IPS DF 19.7 (cell line): Measurements from ENCODE around the gene FER.
"Not testable (repeated sequence)": the region's sequence is repeated elsewhere in the genome, so short reads cannot be mapped to it uniquely, and the experiment has no call there.

Experiments
- DNase-seq: peaks from one replicate; pipeline ENCODE4 v3.0.0-alpha.2; 2013; ENCODE audit warnings: low read depth, low spot score

Gene FER

DNA sequence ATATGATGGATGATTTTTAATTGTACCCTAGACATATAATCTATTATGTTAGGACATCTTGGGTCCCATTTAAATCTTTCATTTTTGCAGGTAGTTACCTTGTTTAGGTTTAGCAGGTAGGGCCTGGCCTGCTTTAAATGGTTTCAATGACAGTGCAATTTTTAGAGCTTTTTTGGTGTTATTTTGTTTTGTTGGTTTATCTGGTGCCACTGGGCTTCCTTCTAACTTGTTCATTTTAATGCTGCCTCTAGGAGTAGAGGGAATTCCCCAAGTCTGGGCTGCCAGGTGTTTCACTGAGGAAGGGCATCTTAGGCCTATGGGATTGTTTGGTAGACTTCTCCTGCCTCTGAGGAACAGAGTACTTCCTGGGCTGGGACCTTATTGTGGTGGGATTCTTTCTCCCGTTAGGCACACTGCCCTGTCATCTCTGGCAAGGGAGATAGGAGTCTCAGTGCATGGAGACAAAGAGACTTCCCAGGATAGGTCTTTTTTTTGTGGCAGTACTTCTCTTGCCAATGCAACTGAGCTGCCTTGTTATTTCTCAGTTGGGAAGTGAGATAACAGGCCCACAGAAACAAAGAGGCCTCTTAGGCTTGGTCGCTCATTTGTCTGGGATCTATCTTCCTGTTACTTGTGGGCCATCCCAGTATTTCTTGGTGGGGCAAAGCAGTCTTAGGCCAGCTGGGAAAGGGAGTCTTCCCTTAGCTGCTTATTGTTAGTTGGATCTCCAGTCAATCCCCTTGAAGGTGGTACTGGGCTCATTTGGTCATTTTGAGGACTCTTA is 282.9 kb downstream of the FER start:
- DNase-seq: no peak

DNA sequence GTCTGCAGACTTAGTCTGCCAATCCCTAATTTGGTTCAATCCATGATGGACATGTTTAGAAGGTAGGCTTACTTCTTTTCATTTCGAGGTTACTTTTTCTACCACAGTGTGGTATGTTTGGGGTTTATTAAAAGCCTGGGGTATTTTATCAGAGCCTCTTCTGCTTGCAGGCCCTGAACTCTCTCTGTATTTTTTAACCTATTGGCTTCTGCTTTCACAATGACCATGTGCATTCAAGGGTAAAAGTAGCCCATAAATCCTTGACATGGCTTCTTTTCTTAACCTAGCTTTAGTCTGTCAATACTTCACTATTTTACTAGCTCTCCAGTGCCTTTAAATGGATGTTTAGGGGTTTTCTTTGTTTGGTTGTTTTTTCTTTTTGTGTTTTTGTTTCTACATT is 286.6 kb downstream of the FER start:
- DNase-seq: no peak

DNA sequence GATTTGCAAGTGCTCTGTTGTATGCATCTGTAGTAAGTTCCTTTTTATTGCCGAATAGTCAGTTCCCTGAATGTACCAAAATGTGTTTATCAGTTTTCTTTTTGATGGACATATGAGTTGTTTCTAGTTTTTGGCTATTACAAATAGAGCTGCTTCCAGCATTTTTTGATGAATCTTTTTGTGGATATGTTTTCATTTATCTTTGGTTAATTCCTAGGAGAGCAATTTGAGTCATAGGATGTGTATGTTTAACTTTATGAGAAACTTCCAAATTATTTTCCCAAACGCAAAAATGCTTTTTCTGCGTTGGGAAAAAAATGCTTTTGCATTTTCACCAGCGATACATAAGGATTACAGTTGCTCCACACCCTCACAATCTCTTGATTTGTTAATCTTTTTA is 287.7 kb downstream of the FER start:
- DNase-seq: no peak

DNA sequence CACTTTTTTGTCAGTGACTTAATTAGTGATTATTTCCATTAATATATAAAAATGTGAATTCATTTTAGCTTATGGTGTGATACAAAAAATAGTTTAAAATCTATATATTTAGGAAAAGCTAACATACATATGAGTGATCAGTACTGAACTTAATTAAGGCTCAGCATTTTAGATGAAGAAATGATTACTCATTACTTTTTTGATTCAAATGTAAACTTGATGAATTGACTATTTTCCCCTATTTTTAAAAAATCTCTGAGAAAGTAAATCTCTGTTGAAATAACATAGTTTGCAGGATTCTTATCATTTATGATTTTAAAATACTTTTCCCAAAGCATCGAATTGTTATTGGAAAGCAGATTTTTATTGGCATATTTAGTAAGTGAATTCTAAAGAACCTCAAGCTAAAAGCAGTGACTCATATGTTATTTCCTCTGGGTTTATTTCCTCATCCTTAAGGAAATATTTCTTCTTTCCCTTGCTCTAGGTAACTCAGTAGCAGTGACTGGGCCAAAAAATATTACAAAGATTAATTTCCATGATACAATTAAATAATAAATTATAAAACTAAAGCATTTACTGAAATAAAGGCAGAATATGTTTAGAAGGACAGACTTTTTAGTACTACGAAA is 290.6 kb downstream of the FER start:
- DNase-seq: no peak

DNA sequence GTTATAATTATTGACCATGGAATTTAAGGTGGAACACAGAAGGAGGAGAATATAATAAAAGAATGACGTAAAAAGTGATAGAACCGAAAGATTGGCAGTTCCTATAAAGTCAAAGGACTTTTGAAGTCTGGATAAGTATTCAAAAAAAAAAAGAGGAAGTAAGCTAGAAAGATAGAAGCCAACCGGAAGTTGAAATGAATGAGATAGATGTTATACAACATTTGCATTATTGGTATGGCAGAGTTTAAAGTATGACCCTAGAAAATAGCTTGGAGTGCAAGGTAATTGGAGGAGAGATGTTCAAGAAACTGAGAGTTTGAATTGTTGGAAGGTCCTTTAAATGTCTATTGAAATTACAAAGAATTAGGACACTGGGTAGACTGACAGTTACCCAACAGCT is 293.6 kb downstream of the FER start:
- DNase-seq: no peak

DNA sequence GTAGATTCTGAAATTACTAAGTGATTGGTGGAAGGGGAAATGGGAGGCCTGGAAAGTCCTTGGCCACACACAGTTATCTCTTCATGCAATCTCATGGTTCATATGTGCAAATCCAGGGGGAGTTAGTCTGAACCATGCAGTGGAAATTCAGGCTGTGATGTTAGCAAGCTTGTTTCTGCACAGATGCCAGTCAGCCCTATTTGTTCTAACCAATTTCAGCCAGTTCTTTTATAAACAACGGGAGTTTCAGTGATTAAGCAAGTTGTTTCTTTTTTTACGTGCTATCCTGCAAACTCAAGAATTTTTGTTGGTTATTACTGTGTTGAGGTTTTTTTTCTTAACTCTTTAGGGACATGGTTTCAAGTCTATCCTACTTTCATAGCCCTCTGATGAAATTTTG is 298.0 kb downstream of the FER start:
- no peak for DNase-seq

DNA sequence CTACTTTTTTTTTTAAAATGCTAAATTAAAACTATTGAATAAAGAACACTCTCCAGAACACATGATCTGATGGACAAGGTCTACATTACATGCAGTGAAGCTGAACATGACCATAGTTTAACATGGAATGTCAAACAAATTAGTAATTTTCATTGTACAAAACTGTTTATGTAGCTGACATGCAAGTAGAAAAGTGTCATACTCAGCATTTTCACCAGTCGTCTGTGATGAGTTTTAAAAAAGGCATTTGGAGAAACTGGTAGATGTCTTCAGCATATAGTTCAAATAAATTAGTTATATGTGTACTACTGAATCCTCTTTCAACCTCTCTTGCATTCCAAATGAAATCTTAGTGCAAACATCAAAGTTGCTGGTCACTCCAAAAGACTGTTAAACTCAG is 301.9 kb downstream of the FER start:
- DNase-seq: no peak

DNA sequence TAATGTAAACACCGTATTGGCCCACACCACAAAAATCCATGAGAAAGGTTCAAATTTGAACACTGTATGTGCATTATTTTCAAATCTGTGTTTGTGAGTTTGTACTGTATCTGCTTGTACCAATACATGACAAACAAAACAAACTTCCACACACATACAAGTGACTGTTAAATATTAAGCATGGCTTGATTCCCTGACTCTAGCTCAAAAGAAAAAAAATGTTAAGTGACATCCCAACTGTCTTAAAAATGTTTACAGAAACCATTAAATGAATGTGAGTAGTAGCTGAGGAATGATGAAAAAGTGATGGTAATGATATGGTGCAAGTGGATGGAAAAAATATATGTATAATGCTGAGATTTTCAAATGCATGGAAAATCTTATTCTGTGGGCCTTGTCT is 302.6 kb downstream of the FER start:
- not testable (repeated sequence) for DNase-seq

DNA sequence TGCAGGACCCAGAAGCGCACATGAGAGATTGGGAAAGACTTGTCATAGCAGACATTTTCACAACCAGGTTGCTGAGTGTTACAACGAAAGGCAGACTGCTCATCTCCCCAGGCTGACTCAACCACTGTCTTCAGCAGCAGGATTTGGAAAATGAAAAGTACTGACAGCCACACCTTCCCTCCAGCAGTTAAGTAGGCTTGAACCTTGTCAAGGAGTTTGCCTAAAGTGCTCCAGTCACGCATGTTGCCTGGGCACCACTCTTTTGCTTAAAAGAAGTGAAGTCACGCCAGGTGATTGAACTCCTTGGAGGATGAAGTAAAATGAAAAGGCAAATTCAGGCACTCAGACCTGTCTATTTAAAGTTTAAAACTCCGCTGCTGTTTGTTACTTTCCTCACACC is 304.5 kb downstream of the FER start:
- DNase-seq: not testable (repeated sequence)

DNA sequence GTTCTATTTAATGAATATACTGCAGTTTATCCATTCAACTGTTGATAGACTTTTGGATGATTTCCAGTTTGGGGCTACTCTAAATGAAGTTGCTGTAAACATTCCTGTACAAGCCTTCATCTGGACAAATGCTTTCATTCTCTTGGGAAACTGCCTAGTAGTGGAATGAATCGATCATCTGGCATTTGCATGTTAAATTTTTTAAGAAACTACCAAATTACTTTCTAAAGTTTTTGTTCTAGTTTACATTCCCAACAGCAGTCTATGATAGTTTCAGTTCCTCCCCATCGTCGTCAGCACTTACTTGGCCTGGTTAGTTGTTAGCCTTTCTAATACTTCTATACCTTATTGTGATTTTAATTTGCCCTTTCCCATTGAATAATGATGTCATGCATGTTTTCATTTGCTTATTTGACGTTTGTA is 306.3 kb downstream of the FER start:
- no peak for DNase-seq

DNA sequence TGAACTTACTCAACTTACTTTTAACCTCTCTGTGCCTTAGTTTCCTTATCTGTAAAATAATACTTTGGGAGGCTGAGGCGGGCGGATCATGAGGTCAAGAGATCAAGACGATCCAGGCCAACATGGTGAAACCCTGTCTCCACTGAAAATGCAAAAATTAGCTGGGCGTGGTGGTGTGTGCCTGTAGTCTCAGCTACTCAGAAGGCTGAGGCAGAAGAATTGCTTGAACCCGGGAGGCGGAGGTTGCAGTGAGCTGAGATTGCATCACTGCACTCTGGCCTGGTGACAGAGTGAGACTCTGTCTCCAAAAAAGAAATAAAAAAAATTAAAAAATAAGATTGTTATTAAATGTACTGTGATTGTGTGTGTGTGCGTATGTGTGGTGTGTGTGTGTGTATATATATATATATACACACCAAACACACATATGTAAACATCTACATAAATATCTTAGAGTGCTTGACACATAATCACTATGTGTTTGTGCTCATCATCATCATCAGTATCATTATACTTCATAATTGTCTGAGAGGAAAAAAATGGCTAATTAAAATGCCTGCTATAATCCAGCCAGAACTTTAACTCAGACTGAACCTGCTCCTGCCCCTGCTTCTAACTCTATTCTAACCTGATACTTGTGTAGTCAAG is 312.8 kb downstream of the FER start:
- DNase-seq: no peak

DNA sequence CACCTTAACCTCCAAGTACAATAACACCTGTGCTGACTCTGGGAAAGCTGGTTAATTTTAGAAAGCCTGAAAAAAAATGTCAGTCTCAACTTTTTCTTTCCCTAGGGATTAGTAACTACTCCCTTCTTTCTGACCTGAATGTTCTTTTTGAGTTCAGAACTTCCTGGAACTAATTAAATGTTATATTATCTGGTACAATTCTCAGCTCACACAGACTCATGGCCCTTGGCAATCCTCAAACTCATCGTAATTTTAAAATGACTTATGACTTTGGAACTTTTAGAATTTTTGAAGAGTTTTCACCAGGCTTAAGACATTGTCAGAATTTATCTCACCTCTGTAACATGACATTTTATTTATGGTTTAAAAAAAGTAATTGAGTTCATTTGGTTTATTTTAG is 315.0 kb downstream of the FER start:
- DNase-seq: no peak

DNA sequence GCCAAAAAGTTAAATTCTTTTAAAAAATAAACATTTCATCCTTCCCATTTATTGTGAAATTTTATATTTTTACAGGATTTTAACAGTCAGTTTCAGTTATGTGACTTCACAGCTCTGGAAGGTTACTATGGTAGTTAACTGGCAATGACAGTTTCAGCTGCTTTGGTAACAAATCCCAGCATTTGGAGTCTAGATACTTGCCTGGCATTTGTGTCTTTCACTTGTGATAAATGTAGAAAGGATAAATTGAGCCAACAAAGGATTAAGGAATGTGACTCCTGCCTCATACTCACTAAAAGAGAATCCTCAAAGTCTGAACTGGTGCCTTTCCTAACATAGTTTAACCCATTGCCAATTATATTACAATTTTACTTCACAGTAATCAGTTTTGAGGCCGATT is 315.5 kb downstream of the FER start:
- DNase-seq: no peak

DNA sequence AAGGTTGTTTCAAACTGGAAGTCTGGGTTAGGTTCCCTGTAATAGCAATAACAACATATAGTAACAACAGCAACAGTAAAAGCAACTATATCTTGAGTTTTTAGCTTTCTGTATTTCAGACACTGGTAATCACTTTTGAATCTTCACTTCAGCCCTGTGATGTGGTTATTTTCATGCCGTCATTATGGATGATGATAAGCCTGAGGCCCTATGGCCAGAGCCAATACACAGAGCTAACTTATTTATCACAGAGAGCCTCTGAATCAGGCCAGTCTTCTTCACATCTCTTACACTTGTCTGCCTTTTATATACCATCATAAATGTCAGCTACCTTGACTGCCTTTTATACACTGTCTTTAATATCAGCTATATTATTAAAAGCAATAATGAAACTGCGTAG is 329.0 kb downstream of the FER start:
- no peak for DNase-seq

DNA sequence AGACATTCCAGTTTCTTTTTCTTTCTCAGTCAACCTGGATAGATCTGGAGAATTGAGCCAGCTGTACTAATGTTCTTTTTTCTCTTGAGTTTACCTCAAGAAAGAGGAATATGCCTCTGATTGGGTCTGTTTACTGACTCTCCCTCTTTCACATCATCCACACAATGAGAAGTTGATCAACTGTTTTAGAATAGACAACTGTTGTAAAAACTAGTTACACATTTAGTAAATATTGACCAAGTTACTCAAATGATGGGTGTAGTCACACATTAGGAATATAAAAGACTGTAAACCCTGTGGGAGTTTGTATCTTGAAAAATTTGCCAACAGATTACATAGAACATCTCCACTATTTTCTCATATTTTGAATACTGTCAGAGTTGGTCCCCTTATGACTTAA is 330.8 kb downstream of the FER start:
- no peak for DNase-seq

DNA sequence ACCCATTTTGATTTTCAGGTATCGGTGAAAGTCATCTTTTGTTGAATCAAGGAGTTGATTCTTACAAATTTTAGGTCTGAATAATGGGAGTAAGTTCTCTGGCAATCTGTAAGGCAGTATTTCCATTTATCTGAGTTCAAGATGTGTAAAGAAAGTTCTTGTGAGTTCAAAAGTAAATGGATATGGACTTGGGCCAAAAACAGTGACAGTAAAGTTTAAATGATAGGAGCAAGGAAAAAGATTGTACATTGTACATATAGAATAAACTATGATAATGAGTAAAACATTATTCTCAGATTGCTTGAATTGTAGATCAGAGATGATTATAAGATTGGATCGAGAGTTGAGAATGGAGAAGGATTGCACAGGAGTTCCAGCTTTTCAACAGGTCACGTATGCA is 332.8 kb downstream of the FER start:
- no peak for DNase-seq

DNA sequence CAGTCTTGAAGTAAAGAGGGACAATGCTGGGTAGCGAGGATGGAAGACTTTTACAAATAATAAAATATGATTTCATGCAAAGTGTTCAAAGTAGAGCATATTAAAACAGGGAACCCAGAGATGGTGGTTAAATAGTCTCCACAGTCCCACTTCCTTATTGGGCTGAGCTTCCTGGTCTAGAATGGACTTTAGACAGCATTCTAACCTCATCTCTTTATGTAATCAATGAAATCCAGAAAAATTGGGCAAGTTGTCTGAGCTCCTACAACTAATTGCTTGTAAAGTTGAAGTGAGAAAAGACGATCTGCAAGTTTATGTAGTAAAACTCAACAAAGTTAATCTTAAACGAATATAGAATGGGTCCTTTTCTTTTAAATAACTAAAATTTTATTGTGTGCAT is 333.2 kb downstream of the FER start:
- no peak for DNase-seq

DNA sequence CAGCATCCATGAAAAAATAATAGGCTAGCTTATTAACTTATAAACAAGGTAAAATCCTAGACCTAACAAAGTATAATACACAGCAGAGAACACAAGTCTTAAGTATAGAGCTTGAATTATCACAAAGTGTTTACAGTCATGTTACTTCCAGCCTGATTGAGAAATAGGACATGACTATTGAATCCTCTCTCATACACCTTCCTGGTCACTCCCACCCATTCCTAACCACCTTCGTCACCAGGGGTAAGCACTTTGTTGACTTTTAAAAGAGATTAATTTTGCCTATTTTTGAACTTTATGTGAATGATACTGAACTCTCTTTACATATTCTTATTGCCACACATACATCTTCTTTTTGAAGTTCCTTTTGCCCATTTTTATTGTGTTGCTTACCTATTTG is 336.2 kb downstream of the FER start:
- DNase-seq: no peak

DNA sequence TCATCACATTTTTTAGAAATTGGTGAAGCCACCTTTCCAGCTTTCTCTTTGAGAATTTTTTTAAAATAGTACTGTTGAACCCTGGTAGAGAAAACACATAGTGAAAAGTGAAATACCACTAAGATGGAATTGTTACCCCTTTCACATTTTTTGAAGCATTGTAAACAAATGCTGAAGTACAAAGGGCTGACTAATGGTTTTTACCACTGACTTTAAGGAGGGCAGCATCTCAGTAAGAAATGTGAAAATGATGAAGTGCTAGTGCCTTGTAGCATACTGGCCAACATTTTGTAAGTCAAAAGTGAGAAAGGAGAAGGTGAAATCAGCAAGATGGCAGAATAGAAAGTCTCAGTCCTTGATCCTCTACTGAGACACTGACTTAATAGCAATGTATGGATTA is 341.5 kb downstream of the FER start:
- DNase-seq: no peak

DNA sequence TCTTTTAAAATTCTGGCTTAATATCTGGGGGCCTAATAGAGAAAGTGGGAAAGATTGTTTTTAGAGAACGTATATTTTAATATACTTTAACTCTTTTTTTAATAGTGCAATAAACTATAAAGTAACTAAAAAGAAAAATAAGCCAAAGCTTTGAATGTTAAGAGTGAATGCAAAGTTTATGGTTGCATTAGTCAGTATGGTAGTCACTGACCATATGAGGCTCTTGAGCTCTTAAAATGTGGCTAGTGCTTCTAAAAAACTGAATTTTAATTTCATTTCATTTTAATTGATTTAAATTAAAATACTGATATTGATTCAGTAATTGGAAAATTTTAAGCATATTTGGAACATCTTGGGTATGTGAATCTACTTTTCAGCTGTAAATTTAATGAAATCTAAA is 351.4 kb downstream of the FER start:
- DNase-seq: no peak

DNA sequence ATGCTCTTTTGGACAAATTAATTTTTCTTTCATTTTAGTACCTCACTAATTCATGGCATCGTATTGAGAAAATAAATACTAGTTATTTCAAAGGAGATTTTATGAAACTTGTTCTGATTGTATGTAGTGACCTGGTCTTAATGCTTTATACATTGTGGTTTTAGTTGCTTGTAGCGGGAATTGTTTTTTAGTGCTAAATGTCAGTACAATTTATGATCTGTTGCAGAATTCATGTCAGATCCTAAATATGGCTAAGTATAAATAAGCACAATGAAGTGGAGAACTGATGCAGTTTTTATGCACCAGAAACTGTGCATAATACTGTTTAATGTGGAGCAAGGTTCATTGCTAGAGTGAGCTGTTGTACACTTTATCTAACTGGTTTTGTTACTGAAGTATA is 353.3 kb downstream of the FER start:
- DNase-seq: no peak

DNA sequence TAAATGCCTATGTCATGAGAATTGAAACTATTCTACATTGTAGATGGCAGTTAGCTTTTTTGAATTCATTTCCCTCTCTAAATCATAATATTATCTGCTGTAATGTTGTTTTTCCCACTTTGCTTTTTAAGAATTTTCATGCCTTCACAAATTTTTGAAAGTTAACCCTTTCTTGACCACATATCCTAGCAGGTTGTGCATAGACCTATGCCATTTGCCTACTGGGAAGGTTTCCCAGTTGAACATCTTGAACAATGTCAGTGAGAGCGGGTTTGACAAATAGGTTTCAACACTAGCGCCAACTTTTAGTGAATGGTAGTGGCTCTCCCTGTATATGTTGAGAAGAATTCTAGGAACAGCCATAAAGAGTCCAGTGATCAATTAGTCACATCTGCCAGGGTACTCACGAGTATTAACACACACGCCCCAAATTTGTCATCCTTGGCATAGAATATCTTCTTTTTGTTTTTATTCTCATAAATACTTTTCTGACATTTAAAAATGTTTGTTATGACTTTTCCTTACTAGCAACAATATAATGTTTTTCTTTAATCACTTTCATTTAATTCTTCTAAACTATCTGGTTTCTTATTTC is 354.5 kb downstream of the FER start:
- no peak for DNase-seq
